Measurements from ENCODE around the gene LRRC4.

GRCh38 chr7:128065872-128066271 lies 34.6 kb upstream of the LRRC4 start:
- TF ChIP-seq FEZF1 (tag by site-specific recombination; IDR thresholded peaks at IDR 0.05) (no peak), CTCF (tag by site-specific recombination; IDR thresholded peaks at IDR 0.05) (no peak)

Data from HEK293 (cell line).